Mesendoderm (in vitro differentiated cells): ENCODE results near the gene PPY.
A peak's percentile ranks its signal among the peaks of the same experiment; 100 is the strongest.

Source experiments
- DNase-seq: peaks from one replicate; pipeline ENCODE4 v3.0.0; 2013
- H2AK5ac ChIP-seq: 2 replicates; pipeline ENCODE4 v1.6.1; 2013; ENCODE audit warnings: low read length, inconsistent platforms
- H2BK120ac ChIP-seq: 2 replicates; pipeline ENCODE4 v1.6.1; 2013; ENCODE audit warnings: low read depth, mild to moderate bottlenecking, low read length, moderate library complexity, mixed read lengths
- H2BK15ac ChIP-seq: replicated peaks from 2 replicates; pipeline ENCODE4 v1.6.1; 2013; ENCODE audit warnings: low read depth, mild to moderate bottlenecking, moderate library complexity
- H2BK5ac ChIP-seq: 2 replicates; pipeline ENCODE4 v1.6.1; 2013; ENCODE audit warnings: low read length, inconsistent platforms
- H3K18ac ChIP-seq: 2 replicates; pipeline ENCODE4 v1.6.1; 2013; ENCODE audit warnings: mild to moderate bottlenecking, low read length, mixed read lengths
- H3K23ac ChIP-seq: one replicate; pipeline ENCODE4 v1.6.1; 2013; ENCODE audit warnings: low read length
- H3K27ac ChIP-seq: 2 replicates; pipeline ENCODE4 v1.5.1; 2013; ENCODE audit warnings: low read depth, mild to moderate bottlenecking, inconsistent platforms, low read length, moderate library complexity
- H3K27me3 ChIP-seq: 2 replicates; pipeline ENCODE4 v1.6.1; 2013; ENCODE audit warnings: low read length, control low read depth, mild to moderate bottlenecking, inconsistent platforms; ENCODE audit not compliant: insufficient read depth, poor library complexity
- H3K36me3 ChIP-seq: 2 replicates; pipeline ENCODE4 v1.6.1; 2013; ENCODE audit warnings: low read length, inconsistent platforms; ENCODE audit not compliant: control insufficient read depth, insufficient read depth
- H3K4ac ChIP-seq: one replicate; pipeline ENCODE4 v1.6.1; 2013; ENCODE audit warnings: low read depth, mild to moderate bottlenecking, low read length, moderate library complexity
- H3K4me1 ChIP-seq: 2 replicates; pipeline ENCODE4 v1.6.1; 2013; ENCODE audit warnings: low read depth, low read length, inconsistent platforms; ENCODE audit not compliant: control insufficient read depth
- H3K4me2 ChIP-seq: 2 replicates; pipeline ENCODE4 v1.6.1; 2013; ENCODE audit warnings: low read length
- H3K4me3 ChIP-seq: 2 replicates; pipeline ENCODE4 v1.5.1; 2013; ENCODE audit warnings: mild to moderate bottlenecking, low read length
- H3K56ac ChIP-seq: one replicate; pipeline ENCODE4 v1.6.1; 2013; ENCODE audit warnings: low read length
- H3K79me1 ChIP-seq: 2 replicates; pipeline ENCODE4 v1.6.1; 2013; ENCODE audit warnings: low read length, inconsistent platforms
- H3K79me2 ChIP-seq: 2 replicates; pipeline ENCODE4 v1.6.1; 2013; ENCODE audit warnings: mild to moderate bottlenecking, low read length; ENCODE audit not compliant: control insufficient read depth, insufficient read depth
- H3K9ac ChIP-seq: 2 replicates; pipeline ENCODE4 v1.6.1; 2013; ENCODE audit warnings: low read length, inconsistent platforms
- H4K5ac ChIP-seq: one replicate; pipeline ENCODE4 v1.6.1; 2013; ENCODE audit warnings: low read length
- H4K8ac ChIP-seq: one replicate; pipeline ENCODE4 v1.6.1; 2013; ENCODE audit warnings: low read depth, mild to moderate bottlenecking, control low read depth, low read length, moderate library complexity
- WGBS: extraction: QIAGEN DNeasy Blood & Tissue Kit; methylation state at CpG from one replicate; pipeline ENCODE4 v1.1.7; 2013; ENCODE audit warnings: low lambda C conversion rate, missing lambda C conversion rate; ENCODE audit not compliant: insufficient coverage; ENCODE audit errors: extremely low coverage; 5-methylcytosine and 5-hydroxymethylcytosine counted together

Gene PPY

GRCh38 chr17:43911904-43912303 lies 30.4 kb downstream of the PPY start:
- no CpG with 5 or more reads among the region's 8 CpGs for WGBS
- DNase-seq = no peak
- no peak overlapping the region for H4K5ac ChIP-seq

GRCh38 chr17:43909537-43910231 lies 32.6 kb downstream of the PPY start:
- no peak overlapping the region for H3K27ac ChIP-seq

More at GRCh38 chr17:43911904-43912303, 30.4 kb downstream of the PPY start:
- Histone ChIP-seq H3K4me1 (peaks cover 4% of the 10 kb centered on the region), H3K56ac (no peak overlapping the region), H3K79me1 (no peaks in the 10 kb centered on the region), H3K4ac (no peak overlapping the region), H3K27ac (no peak overlapping the region), H3K36me3 (no peaks in the 10 kb centered on the region), H3K4me3 (no peak overlapping the region), H3K4me2 (no peak overlapping the region), H4K8ac (no peak overlapping the region), H2BK15ac (no peak overlapping the region), H3K79me2 (no peaks in the 10 kb centered on the region), H3K27me3 (peaks cover 4% of the 10 kb centered on the region), H3K18ac (no peak overlapping the region), H2BK5ac (no peak overlapping the region), H3K9ac (no peak overlapping the region), H2BK120ac (no peak overlapping the region), H3K23ac (no peak overlapping the region), H2AK5ac (no peak overlapping the region)

DNA sequence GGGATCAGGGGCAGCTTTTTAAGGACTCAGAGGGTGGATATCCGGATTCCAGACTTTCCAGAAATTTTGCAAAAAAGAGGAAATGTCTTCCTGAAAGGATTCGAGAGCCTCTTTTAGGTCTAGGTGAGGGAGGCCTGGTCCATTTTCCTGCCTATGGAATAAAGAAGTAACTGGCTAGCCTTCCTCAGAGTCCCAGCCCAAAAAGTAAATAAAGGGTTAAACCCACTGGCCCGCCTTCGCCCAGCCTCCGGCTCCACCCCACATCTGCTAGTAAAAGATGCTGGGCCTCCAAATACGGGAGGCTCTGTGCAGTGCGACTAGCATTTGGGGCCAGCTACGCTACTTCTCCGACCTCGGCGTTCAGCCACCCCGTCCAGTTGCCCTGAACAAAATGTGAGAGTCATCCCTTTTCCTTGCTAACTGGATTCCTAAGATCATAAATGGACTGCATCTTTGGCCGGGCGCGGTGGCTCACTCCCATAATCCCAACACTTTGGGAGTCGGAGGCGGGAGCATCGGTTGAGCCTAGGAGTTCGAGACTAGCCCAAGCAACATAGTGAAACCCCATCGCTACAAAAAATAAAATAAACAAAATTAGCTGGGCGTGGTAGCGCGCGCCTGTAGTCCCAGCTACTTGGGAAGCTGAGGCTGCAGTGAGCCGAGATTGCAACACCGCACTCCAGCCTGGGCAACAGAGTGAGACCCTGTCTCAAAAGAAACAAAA lies 34.1 kb downstream of the PPY start:
- peaks cover 2% of the 10 kb centered on the region for H3K4me1 ChIP-seq
- H3K27me3 ChIP-seq = peaks cover 4% of the 10 kb centered on the region
- no peak overlapping the region for H3K9ac ChIP-seq
- H3K36me3 ChIP-seq = no peaks in the 10 kb centered on the region
- H3K4me2 ChIP-seq = peak overlapping the region; percentile 93
- H2BK120ac ChIP-seq = no peak overlapping the region
- peak; percentile 79 for DNase-seq
- no peak overlapping the region for H3K4me3 ChIP-seq
- no CpG with 5 or more reads among the region's 26 CpGs for WGBS
- no peaks in the 10 kb centered on the region for H3K79me2 ChIP-seq
- no peak overlapping the region for H3K18ac ChIP-seq
- no peaks in the 10 kb centered on the region for H3K79me1 ChIP-seq
- H2BK15ac ChIP-seq = no peak overlapping the region
- H4K8ac ChIP-seq = no peak overlapping the region
- H2BK5ac ChIP-seq = no peak overlapping the region
- no peak overlapping the region for H4K5ac ChIP-seq
- H2AK5ac ChIP-seq = no peak overlapping the region
- no peak overlapping the region for H3K27ac ChIP-seq
- no peak overlapping the region for H3K4ac ChIP-seq
- H3K23ac ChIP-seq = no peak overlapping the region
- H3K56ac ChIP-seq = peak overlapping the region; percentile 91

More at GRCh38 chr17:43909537-43910231, 32.6 kb downstream of the PPY start:
- Histone ChIP-seq H3K4me2 (no peak overlapping the region), H3K23ac (no peak overlapping the region), H3K79me2 (no peaks in the 10 kb centered on the region), H3K56ac (no peak overlapping the region), H3K36me3 (no peaks in the 10 kb centered on the region), H2BK120ac (no peak overlapping the region), H4K8ac (no peak overlapping the region), H3K4me1 (peaks cover 2% of the 10 kb centered on the region), H2BK5ac (no peak overlapping the region), H3K27me3 (peaks cover 4% of the 10 kb centered on the region), H3K79me1 (no peaks in the 10 kb centered on the region), H3K9ac (no peak overlapping the region), H2BK15ac (no peak overlapping the region), H4K5ac (no peak overlapping the region), H3K18ac (no peak overlapping the region), H3K4ac (no peak overlapping the region), H3K4me3 (no peak overlapping the region), H2AK5ac (no peak overlapping the region)
- no peak for DNase-seq
- no CpG with 5 or more reads among the region's 7 CpGs for WGBS

- Histone ChIP-seq H2BK15ac (no peak within 1 kb of the TSS), H3K56ac (peak within 1 kb of the TSS; percentile 91), H3K4me3 (peak within 1 kb of the TSS; percentile 56), H3K4ac (no peak within 1 kb of the TSS), H2BK5ac (no peak within 1 kb of the TSS), H3K18ac (no peak within 1 kb of the TSS), H4K5ac (no peak within 1 kb of the TSS), H4K8ac (no peak within 1 kb of the TSS), H2AK5ac (no peak within 1 kb of the TSS), H3K9ac (peak within 1 kb of the TSS; percentile 61), H3K79me2 (no peaks in the 10 kb centered on the region), H3K23ac (no peak within 1 kb of the TSS), H2BK120ac (no peak within 1 kb of the TSS), H3K4me2 (peak within 1 kb of the TSS; percentile 93), H3K27me3 (peaks cover 4% of the 10 kb centered on the region), H3K36me3 (no peaks in the 10 kb centered on the region), H3K79me1 (no peaks in the 10 kb centered on the region), H3K27ac (no peak within 1 kb of the TSS), H3K4me1 (peaks cover 2% of the 10 kb centered on the region)
- no CpG with 5 or more reads among the region's 36 CpGs for WGBS
- DNase-seq = peak; percentile 93
These were observed 34.8 kb downstream of the PPY start, which contains the start of gene MPP2 for GRCh38 chr17:43907425-43907981. Gene MPP2, minus strand, starts transcription at chr17:43907536. Its CDS starts 3,076 bp downstream, at chr17:43904460.

DNA sequence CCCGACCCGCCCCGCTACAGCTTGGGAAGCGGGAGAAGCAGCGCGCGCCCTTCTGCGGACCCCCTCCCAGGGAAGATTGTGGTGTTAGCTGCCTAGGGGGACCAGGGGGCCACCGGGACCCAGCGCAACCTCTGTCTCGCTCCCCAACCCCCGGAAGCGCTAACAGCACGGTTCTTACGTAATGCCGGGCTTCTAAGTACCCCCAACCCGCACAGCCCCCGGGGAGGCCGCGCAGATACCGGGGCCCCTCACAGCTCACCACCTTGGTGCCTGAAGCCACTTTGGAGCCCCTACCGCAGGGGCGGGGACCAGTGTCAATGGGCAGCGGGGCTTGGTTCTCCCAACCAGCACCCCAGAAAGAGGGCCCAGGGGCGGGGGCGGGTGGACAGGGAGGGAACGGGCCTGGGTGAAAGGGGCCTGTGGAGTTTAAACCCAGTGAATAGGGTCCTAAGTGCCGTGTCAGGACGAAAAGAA lies 35.3 kb downstream of the PPY start:
- no CpG with 5 or more reads among the region's 29 CpGs for WGBS
- no peak overlapping the region for H3K27ac ChIP-seq
- H3K27me3 ChIP-seq = peaks cover 4% of the 10 kb centered on the region

More for the DNA sequence above, 35.3 kb downstream of the PPY start:
- no peak overlapping the region for H4K8ac ChIP-seq
- peak overlapping the region; percentile 70 for H3K56ac ChIP-seq
- H2AK5ac ChIP-seq = no peak overlapping the region
- H3K9ac ChIP-seq = peak overlapping the region; percentile 50
- no peak overlapping the region for H3K18ac ChIP-seq
- no peak overlapping the region for H2BK15ac ChIP-seq
- peak overlapping the region; percentile 93 for H3K4me2 ChIP-seq
- H3K4me3 ChIP-seq = peak overlapping the region; percentile 56
- H3K4ac ChIP-seq = no peak overlapping the region
- H2BK5ac ChIP-seq = no peak overlapping the region
- H4K5ac ChIP-seq = no peak overlapping the region
- peaks cover 2% of the 10 kb centered on the region for H3K4me1 ChIP-seq
- H3K79me2 ChIP-seq = no peaks in the 10 kb centered on the region
- no peak overlapping the region for H2BK120ac ChIP-seq
- no peak for DNase-seq
- H3K36me3 ChIP-seq = no peaks in the 10 kb centered on the region
- no peak overlapping the region for H3K23ac ChIP-seq
- no peaks in the 10 kb centered on the region for H3K79me1 ChIP-seq
